Right ventricle myocardium inferior (tissue), 1 donor: ENCODE data around the gene SRGAP2. TPM values are rescaled to one million over a fixed set of nuclear protein-coding genes. Genes with fewer than 3 reads are reported as not detected.
"Not testable (repeated sequence)": the region's sequence is repeated elsewhere in the genome, so short reads cannot be mapped to it uniquely, and the experiment has no call there.

Experiments used
- ATAC-seq: fragments of 200-7000 bp; cut with Tn5 transposase; one replicate; pipeline ENCODE4 v1.9.1; 2020; ENCODE audit warnings: mild to moderate bottlenecking, moderate library complexity
- DNase-seq: peaks from one replicate; pipeline ENCODE4 v3.0.0; 2021; ENCODE audit errors: missing footprints
- intact Hi-C: fragments of 100-400 bp; cut with DNase I; formaldehyde crosslinking; loops from one replicate; pipeline ENCODE4 v1.11.0; 2022
- long read RNA-seq: library from polyadenylated mRNA; unstranded; transcript quantifications from one replicate; pipeline ENCODE4 v2.0.0, GENCODE V29; 2021
- total RNA-seq: library from RNA; stranded (reverse); fragmentation: NEBNext Ultra II Directional; extraction: Animal tissue kit (Norgen Biotek cat#: 25700); gene quantifications from one replicate; pipeline ENCODE4 v1.2.1, GENCODE V29; 2021
- donor health status: DM: no; HTN: yes; CAD: no; lungs with severe emphysema.

The SRGAP2 gene
- 20.7 TPM for total RNA-seq
- long read RNA-seq, partial matches to known transcripts, result 0 of 2 reads
- long read RNA-seq, other reads (novel, unspliced or antisense), result 1 of 2 reads

DNA sequence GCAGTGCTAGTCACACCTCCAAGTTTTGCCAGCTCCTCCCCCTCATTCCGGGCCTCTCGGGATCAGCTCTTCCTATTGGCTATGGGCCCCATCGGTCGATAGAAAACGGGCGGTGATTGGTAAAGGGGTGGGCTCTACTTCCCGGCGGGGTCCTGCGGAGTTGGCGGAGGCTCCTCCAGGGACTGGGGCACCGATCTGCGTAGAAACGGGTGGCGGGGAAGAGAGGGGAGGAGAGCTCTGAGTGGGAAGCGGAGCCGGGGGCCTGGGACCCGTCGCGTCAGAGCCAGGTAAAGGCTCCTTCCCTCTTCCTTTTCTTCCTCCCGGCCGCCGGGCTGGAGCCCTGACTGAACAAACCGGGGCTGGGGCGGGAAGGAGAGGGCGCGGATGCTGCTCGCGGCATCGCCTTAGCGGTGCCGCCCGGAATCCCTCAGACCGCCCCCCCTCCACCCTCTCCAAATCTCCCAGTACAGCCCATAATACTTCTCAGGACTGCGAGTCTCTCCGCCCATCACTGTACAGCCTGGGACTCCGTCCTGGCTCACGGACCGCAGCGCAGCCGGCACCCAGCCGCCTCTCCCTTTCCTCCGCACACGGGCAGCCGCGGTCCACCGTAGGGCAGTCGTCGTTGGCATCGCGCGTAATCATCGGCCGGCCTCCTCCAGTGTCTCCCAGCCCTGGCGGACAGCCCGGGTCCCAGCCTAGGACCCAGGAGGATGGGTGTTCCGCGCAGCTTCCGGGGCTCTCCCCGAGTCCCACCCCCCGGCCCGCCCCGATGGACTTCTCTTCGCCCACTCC is at the start of gene SRGAP2:
SRGAP2 (plus strand) TSS at position 178 of the 795 bp plus-strand sequence. CDS start 2,430 bp downstream, outside the sequence.
- peak; percentile 42 for ATAC-seq
- DNase-seq, result peak; percentile 75
- intact Hi-C loops, result not testable (repeated sequence)

DNA sequence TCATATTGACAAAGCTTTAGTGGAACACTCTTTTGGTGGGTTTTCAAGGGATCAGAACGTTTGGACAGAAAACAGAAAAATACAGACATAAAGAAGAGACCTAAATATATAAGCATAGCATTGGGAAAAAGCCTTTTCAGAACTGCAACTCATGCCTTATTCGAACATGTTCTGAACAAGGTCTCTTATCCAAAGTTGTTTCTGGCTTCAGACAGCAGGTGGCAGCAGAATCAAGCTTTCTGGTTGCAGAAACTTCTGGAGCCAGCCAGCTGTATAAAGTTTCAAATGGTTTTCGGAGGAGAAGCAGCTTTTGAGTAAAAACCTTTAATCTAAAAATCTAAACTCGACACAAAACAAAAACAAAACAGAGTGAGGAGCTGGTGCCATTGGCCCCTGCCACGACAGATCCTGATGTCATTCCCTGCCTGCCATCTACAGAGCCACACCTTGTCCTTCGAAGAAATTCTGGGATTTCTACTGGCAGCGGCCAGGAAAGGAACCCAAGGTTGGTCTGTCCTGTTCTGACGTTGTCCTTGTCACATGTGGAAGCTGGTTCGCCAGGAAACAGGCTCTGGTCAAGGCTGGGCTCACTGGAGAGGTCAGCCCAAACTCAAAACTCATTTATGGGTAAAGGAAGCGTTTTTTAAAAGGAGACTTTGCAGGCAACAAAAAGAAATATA is 35.9 kb upstream of the SRGAP2 start:
- intact Hi-C loops, DNase-seq: not testable (repeated sequence)
- peak; percentile 74 for ATAC-seq

DNA sequence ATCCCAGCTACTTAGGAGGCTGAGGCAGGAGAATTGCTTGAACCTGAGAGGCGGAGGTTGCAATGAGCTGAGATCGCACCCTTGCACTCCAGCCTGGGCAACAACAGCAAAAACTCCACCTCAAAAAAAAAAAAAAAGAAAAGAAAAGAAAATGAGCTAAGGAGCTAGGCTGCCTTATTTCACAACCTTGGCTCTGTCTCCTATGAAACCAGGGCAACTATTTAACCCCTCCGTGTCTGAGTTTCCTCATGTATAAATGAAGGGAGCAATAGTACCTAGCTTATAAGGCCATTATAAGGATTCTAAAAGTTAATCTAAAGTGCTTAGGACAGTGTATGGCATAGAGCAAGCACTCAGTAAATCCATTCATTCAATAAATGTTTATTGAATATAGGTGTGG is 33.5 kb upstream of the SRGAP2 start:
- intact Hi-C loops, DNase-seq: not testable (repeated sequence)
- peak; percentile 28 for ATAC-seq

DNA sequence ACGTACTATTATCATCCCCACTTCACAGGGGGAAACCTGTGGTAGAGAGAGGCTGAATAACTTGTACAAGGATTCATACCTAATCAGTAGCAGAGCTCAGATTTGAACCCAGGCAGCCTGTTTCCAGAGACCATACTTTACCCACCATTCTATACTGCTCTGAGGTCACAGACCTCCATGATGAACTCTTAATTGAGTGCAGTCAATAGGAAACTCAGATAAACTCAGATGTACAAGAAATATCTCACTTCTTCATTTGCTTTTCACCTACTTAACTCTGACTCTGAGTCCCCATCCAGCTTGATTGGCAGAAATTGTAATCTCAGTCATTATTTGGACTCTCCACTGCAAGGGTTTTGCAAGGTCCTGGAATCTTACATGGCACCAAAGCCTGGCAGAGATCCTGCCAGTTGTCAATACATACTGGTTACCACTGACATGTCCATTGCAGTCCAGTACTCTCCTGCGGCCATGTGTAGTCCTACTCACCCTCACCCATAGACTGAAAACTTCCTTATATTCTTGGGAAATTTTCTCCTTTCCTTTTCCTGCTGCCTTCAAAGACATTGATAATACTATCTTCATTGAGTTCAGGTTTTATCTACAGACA is 30.1 kb upstream of the SRGAP2 start:
- not testable (repeated sequence) for DNase-seq
- peak; percentile 61 for ATAC-seq

GRCh38 chr1:206174182-206174868 is 29.0 kb upstream of the SRGAP2 start:
- ATAC-seq, result peak; percentile 58
- DNase-seq, intact Hi-C loops: not testable (repeated sequence)

More for the DNA sequence above, 30.1 kb upstream of the SRGAP2 start:
- intact Hi-C loops, result not testable (repeated sequence)

DNA sequence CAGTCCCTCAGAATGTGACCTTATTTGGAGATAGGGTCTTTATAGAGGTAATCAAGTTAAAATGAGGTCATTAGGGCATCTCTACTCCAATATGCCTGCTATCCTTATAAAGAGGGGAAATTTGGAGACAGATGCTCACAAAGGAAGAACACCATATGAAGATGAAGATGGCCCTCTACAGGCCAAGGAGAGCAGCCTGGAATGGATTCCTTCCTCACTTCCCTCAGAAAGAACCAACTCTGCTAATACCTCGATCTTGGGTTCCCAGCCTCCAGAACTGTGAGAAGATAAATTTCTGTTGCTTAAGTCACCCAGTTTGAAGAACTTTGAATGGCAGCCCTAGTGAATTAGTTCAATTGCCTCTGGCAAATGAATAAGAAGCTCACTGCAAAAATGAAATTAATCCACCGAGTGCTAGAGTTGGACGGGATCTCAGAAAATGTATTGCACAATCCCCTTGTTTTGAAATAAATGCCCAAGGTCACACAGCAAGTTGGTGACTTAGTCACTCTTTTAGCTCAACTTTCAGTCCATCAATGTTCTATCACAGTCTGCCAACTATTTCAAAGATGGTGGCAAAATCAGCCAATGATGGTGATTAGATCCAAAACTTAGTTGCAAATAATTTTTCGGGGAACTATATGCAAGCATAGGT is 27.8 kb upstream of the SRGAP2 start:
- intact Hi-C loops, result not testable (repeated sequence)
- peak; percentile 51 for ATAC-seq

DNA sequence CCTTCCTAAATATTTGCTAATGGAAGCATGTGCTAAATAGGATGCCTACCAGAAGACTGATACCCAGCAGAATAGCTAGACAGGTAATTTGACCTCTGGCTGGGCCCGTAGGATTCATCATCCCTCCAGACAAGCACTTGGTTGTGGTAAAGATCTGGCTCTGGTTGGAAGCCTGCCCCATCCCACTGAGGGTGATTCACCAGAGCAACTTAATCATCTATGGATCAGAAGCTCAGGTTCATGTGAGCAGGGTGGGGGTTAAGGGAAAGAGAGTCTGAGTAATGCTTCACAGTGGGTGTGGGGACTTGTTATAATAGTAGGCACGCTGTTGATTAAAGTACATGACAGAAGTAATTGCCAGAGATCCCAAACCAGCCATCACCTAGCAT is 27.2 kb upstream of the SRGAP2 start:
- DNase-seq, ATAC-seq, intact Hi-C loops: not testable (repeated sequence)

More for the DNA sequence above, 27.8 kb upstream of the SRGAP2 start:
- DNase-seq, result not testable (repeated sequence)

- intact Hi-C loops, ATAC-seq, DNase-seq: not testable (repeated sequence)
Measured at GRCh38 chr1:206178061-206178989, 25.0 kb upstream of the SRGAP2 start.

GRCh38 chr1:206179666-206180065 is 23.7 kb upstream of the SRGAP2 start:
- intact Hi-C loops, DNase-seq, ATAC-seq: not testable (repeated sequence)

DNA sequence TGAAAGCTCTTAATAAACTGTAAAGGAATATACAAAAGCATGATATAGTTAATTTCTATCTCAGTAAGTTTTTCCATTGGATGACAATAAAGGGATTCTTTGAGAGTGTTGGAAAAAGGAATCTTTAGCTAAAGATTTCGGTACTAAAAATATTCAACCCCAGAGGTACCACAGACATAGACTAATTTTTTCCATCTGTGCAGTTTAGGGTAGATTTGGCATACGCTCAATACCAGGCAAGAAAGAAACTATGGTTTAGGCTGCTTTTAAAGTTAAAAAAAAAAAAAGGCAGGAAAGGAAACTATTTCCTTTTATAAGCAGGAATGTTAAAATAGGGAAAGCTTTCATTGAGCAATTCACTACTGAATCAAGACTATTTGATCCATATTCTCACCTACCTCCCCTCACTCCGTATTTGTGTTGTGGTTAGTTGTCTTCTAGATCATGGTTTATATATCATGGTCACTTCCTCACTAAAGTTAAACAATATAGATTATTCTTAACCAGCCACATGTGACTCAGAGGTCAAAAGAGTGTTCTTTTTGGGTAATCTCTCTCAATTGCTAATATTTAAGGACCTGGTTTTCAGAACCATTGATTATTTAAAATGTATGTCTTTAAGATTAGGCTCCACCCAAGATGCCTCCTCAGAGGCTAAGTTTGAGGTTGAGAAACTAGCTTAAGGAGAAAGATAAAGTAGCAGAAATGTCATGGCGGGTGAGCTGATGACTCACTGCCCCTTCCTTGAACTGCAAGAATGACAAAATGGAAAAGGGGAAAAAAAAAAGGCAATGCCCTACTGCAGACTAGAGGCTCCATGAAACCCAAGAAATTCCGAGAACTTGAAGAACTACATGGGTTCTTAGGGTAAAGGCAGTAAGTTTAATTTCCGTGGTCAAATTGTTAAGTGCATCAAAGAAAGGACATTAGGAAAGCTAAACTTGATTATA is 20.7 kb upstream of the SRGAP2 start:
- intact Hi-C loops, DNase-seq, ATAC-seq: not testable (repeated sequence)

DNA sequence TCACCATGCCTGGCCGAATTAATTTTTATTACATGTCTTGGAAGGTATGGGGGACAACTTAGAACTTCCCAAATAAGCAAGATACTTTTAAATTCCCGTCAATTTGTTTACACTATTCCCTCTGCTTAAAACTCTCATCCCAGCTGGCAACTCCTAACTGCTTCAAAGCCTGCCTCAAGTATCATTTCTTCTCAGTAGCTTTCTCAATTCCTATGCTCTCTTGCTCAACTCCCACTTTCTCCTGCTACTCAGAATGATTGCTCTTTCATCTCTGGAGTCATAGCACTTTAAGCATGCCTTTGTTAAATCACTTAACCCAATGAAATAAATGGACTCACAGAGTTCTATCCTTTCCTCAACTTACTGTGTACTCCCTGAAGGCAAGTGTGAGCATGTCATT is 19.6 kb upstream of the SRGAP2 start:
- ATAC-seq, intact Hi-C loops, DNase-seq: not testable (repeated sequence)

DNA sequence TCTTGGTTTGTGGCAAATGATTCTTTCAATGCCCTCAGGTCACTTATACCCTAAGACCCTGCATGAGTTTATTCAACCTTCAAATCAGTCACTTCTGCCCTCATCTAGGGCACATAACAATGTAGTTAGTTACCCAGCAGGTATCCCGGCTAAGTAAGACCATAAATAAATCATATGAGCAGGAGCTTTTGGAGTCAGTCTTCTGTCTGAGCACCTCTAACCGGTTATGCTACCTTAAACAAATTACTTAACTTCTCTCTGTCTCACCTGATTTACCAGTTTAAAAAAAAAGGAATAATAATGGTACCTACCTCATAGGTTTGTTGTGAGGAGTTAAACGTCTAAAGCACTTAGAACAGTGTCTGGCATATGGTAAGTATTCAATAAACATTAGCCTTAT is 17.6 kb upstream of the SRGAP2 start:
- intact Hi-C loops, ATAC-seq, DNase-seq: not testable (repeated sequence)

DNA sequence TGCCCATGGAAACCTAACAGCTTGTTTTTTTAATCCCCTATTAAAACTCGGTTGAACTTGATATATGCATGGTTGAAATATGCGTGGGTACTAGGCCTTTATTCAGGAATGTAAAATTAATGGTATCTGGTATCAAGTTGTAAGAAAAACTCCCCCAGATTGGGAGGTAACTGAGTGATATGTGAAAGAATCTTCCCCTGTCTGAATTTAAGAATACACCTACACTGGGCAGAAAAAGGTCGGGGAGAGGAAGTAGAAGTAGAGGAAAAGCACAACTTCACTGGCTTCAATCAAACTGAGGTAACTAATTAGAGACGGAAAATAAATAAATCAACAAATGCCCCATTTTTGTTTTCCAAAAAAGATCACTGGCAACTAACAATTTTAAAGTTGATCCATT is 16.5 kb upstream of the SRGAP2 start:
- ATAC-seq, intact Hi-C loops, DNase-seq: not testable (repeated sequence)

DNA sequence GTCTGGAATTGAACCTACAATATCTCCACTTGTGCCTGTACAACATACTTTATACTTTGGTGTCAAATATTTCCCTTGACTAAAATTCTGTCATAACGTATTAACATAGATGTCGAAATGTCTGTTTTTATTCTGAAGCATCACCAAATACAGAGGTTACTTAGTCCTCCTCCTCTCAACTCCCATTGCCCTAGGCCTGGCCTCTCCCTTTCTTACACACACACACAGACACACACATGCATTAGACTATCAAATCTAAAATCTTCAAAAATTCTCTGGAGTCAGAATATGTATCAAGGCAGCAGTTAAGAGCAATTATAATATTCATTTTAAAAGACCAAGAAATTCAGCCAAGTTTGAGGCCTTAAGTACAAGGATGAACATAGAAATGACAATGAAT is 8.2 kb upstream of the SRGAP2 start:
- ATAC-seq, DNase-seq, intact Hi-C loops: not testable (repeated sequence)

DNA sequence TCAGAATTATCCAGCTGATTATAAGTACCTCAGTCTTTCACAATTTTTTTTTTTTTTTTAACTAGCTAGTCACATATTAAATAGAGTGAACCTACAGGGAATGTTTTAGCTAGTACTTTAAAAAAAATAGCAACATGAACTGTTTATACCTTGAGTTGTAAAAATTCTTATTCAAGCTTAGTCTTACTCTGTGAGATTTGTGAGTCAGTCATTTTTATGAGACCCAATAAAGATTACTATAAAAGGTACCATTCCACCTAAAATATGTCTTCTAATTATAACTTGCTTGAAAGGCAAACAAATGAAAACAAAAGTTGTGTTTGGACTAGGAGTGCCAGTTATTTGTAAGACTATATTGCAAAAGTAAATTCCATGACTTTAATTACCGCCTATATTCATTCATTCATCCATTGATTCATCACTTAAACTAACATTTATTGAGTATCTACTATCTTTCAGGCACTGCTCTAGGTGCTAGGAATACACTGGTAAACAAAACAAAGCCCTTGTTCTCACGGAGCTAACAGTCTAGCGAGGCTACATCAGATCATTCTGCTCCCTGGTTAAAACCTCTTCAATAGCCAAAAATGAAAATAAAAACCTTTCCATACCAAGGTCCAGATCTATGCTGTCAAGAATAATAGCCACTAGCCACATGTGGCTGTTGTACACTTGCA is 6.5 kb upstream of the SRGAP2 start:
- DNase-seq, ATAC-seq, intact Hi-C loops: not testable (repeated sequence)
